ENCODE results near the gene RNF34.

- no peak for TF ChIP-seq CTCF (IDR thresholded peaks at IDR 0.05; ENCODE audit: insufficient read depth, low read length, poor library complexity, severe bottlenecking)
- no peak for TF ChIP-seq EZH2phosphoT487 (conservative IDR thresholded peaks at IDR 0.05; ENCODE audit: low read length)
These were observed 24.0 kb downstream of the RNF34 start for GRCh38 chr12:121423682-121424623.

Measured in SU-DHL-6 (cell line).